H1 (cell line): ENCODE results near the gene TUBGCP2. TPM values are rescaled to one million over a fixed set of nuclear protein-coding genes. Genes with fewer than 3 reads are reported as not detected.

Experiments
- CHD2 ChIP-seq: IDR thresholded peaks from 2 replicates; pipeline ENCODE4 v1.6.1; 2012; ENCODE audit warnings: low read length, improper control_type of control experiment
- CTCF ChIP-seq, 3 experiments: IDR thresholded peaks; 1 replicate in 2 of 3; 2 replicates in 1 of 3; pipeline versions ENCODE4 v1.5.1 to v1.6.1; 2011; ENCODE audit warnings: low read length in 3 of 3, mild to moderate bottlenecking in 3 of 3, inconsistent platforms in 2 of 3, low read depth in 1 of 3, moderate library complexity in 1 of 3; ENCODE audit not compliant: insufficient read depth in 1 of 3; ENCODE audit errors: control extremely low read depth in 1 of 3
- HDAC2 ChIP-seq, 2 experiments: fragments of 300-600 bp in 1 of 2; sonication (generic) in 1 of 2; IDR thresholded peaks; 2 replicates each; pipeline ENCODE4 v1.6.1; 2011 to 2012; ENCODE audit warnings: low read depth in 2 of 2, low read length in 2 of 2, mild to moderate bottlenecking in 2 of 2, moderate library complexity in 2 of 2, borderline replicate concordance in 1 of 2, inconsistent platforms in 1 of 2
- JUND ChIP-seq: IDR thresholded peaks from 2 replicates; pipeline ENCODE4 v1.6.1; 2011; ENCODE audit warnings: mild to moderate bottlenecking, improper control_type of control experiment, low read length
- MAFK ChIP-seq: IDR thresholded peaks from 2 replicates; pipeline ENCODE4 v1.6.1; 2012; ENCODE audit warnings: low read depth, mild to moderate bottlenecking, improper control_type of control experiment, low read length
- MAX ChIP-seq: IDR thresholded peaks from 2 replicates; pipeline ENCODE4 v1.6.1; 2012; ENCODE audit warnings: inconsistent platforms
- TAF1 ChIP-seq: IDR thresholded peaks from 2 replicates; pipeline ENCODE4 v1.6.1; 2011; ENCODE audit warnings: mild to moderate bottlenecking, low read depth, low read length
- TCF12 ChIP-seq: IDR thresholded peaks from 2 replicates; pipeline ENCODE4 v1.6.1; 2011; ENCODE audit warnings: low read depth, mild to moderate bottlenecking, low read length
- polyA plus RNA-seq, 7 experiments: library from polyadenylated mRNA; depleted of rRNA in 3 of 7; stranded (reverse) in 5 of 7; unstranded in 2 of 7; fragments of >200 nt in 5 of 7; fragments of 200-250 nt in 2 of 7; gene quantifications; 1 replicate in 5 of 7; 2 replicates in 1 of 7; 4 replicates in 1 of 7; pipeline versions ENCODE4 v1.2.1 to v1.2.3, GENCODE V29; 2011 to 2013; ENCODE audit warnings: missing spikeins in 2 of 7, mixed read lengths in 2 of 7
- total RNA-seq: library from RNA; stranded (reverse); fragmentation: NEBNext Ultra II Directional; extraction: Animal tissue kit (Norgen Biotek cat#: 25700); gene quantifications from 2 replicates; pipeline ENCODE4 v1.2.1, GENCODE V29; 2021

Gene TUBGCP2
- total and polyA plus RNA-seq, 2 of the 8 experiments (the other 6 are each of a cell fraction or from before 2014, with no cell fraction given) = 34.9 to 51.9 TPM

DNA sequence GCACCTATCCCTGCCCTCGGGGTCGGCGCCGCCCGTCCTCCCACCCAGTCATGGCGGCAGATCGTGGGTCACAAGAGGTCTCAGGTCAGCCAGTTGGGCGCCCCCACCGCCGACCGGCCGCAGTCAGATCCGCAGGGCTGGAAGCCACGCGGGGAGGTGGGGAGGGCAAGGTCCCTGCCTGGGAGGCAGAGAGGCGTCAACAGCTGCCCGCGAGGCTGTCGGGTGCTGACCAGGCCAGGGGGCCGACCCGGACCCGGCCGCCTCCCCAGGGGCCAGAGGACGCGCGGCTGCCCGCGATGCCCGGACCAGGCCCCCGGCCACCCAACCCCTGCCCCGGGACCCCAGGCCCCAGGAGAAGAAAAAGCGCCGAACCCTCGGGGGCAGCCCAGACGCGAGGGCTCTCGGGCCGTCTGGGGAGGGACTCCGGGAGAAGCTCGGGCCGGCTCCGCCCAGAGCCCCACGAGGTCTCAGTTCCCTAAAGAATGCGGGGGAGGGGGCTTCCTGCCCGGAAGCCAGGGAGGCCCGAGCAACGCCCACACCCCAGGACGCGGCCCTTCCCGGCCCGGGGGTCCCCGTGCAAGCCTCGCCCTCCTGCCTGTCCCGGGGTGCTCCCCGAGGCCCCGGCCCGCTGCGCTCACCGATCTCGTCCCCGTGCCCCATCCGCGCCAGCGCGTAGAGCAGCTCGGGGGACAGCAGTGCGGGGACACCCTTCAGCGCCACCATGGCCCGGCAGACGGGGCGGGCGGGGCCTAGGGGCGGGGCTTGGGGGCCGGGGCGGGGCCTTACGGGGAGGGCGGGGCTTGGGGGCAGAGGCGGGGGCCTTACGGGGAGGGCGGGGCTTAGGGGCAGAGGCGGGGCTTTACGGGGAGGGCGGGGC lies 48.9 kb upstream of the TUBGCP2 start, which contains the start of gene FUOM (continued):
- TF ChIP-seq MAX (peak; percentile 27; the same call in 1 of the 2 replicates), MAFK (no peak), HDAC2 (IDR thresholded peaks at IDR 0.05; ENCODE audit: borderline replicate concordance in 1 of 2, low read depth in 2 of 2, low read length in 2 of 2) (0 out of 4 replicates have a peak, but pooled peaks of 1 of the 2 experiments have one; percentile 34), JUND (no peak), CHD2 (no peak), CTCF (IDR thresholded peaks at IDR 0.05; ENCODE audit: control extremely low read depth in 1 of 3, insufficient read depth in 1 of 3, low read depth in 1 of 3, low read length in 3 of 3) (no peak), TCF12 (no peak), TAF1 (peak; percentile 62; the same call in 1 of the 2 replicates)
